AG04450 (cell line): ENCODE results near the gene GSE1. TPM values are rescaled to one million over a fixed set of nuclear protein-coding genes. Genes with fewer than 3 reads are reported as not detected.

ENCODE experiments used
- CTCF ChIA-PET: fragments of 300-600, 350-600 bp; formaldehyde crosslinking; extraction: SDS; loops from one replicate; lab custom pipeline; 2022; ENCODE audit warnings: antibody characterized with exemption, inconsistent platforms; lab: Charles Lee
- POLR2A ChIA-PET: fragments of 350-600 bp; formaldehyde crosslinking; extraction: SDS; loops from one replicate; lab custom pipeline; 2021; ENCODE audit warnings: antibody characterized with exemption, inconsistent platforms; lab: Yijun Ruan, JAX
- DNase-seq: peaks from one replicate; pipeline ENCODE4 v3.0.0-alpha.2; 2011; ENCODE audit warnings: low read depth, low spot score
- H3K27ac ChIP-seq: one replicate; pipeline ENCODE4 v1.5.1; 2012; ENCODE audit warnings: low read depth, low read length, control low read depth
- H3K27me3 ChIP-seq: one replicate; pipeline ENCODE4 v1.6.0; 2012; ENCODE audit warnings: low read length; ENCODE audit not compliant: control insufficient read depth, insufficient read depth
- H3K4me3 ChIP-seq: 2 replicates; pipeline ENCODE4 v1.5.1; 2011; ENCODE audit warnings: mild to moderate bottlenecking, low read depth, low read length, control low read depth
- H3K9me3 ChIP-seq: 2 replicates; pipeline ENCODE4 v1.5.1; 2012; ENCODE audit warnings: low read length; ENCODE audit not compliant: control insufficient read depth, insufficient read depth
- polyA plus RNA-seq: library from polyadenylated mRNA; depleted of rRNA; stranded (reverse); fragments of >200 nt; gene quantifications from 2 replicates; pipeline ENCODE4 v1.2.3, GENCODE V29; 2011
- TF ChIP-seq, protein P1 (sequence below): IDR thresholded peaks from 2 replicates; pipeline ENCODE4 v1.5.1; 2011; ENCODE audit warnings: low read depth, low read length, control low read depth, inconsistent platforms

Gene GSE1
- polyA plus RNA-seq, 1 experiment, result 18.2 TPM

DNA sequence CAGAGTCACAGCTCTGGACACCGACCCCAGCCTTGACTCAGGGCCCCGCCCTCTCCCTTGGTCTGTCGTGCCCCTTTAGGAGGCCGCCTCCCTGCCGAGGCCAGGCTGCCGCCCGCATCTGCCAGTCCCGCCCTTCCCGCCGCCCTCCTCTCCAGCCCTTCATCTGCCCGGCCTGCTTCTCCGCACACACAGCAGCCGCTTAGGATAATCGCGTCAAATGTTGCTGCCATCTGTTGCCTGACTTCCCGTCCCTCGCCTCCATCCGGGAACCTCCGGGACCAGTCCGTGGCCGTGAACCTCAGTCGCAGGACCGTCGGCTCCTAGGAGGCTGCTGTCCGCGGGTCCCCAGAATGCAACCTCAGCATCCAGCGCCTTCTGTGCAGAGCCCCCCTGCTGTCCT is 11.9 kb downstream of the GSE1 start:
- Histone ChIP-seq H3K4me3 (no peak overlapping the region), H3K27me3 (no peaks in the 10 kb centered on the region), H3K27ac (no peak overlapping the region), H3K9me3 (peaks cover 26% of the 10 kb centered on the region)
- no peak for DNase-seq
- CTCF ChIA-PET, result interaction anchor here (1.0 kb wide), 1 partner anchor 10 kb away, joined by 3 read pairs; no protein-coding TSS in a partner anchor
- POLR2A ChIA-PET, result no interaction called here
- TF ChIP-seq, protein P1, sequence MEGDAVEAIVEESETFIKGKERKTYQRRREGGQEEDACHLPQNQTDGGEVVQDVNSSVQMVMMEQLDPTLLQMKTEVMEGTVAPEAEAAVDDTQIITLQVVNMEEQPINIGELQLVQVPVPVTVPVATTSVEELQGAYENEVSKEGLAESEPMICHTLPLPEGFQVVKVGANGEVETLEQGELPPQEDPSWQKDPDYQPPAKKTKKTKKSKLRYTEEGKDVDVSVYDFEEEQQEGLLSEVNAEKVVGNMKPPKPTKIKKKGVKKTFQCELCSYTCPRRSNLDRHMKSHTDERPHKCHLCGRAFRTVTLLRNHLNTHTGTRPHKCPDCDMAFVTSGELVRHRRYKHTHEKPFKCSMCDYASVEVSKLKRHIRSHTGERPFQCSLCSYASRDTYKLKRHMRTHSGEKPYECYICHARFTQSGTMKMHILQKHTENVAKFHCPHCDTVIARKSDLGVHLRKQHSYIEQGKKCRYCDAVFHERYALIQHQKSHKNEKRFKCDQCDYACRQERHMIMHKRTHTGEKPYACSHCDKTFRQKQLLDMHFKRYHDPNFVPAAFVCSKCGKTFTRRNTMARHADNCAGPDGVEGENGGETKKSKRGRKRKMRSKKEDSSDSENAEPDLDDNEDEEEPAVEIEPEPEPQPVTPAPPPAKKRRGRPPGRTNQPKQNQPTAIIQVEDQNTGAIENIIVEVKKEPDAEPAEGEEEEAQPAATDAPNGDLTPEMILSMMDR, result no peak

DNA sequence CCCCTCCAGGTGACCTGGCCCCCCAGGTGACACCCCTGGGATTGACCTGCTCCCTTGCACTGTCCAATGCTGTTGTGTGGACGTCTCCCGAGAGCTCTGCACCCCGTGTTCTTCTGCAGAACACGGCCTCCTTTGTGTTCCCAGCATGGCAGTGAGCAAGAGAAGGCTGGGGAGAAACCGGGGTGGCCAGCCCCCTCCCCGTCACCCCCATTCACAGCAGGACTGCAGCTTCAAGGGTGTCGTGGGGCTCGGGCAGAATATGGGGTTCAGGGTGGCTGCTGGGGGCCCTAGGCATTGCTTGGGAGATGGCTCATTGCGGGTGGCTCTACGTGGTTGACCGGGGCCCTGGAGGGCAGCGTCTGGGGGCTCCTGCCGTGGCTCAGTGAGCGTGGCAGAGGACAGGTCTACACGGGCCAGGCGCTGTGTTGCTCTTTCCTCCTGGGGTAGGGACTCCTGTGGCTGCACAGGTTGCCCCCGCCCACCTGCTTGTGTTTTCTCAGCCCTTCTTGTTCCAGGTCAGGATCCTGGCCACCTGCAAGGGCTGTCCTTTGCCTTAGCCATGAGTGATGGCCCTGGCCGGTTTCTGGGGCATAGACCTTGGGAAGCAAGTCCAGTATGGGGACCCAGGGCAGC is 12.5 kb downstream of the GSE1 start:
- Histone ChIP-seq H3K9me3 (peaks cover 27% of the 10 kb centered on the region), H3K27ac (no peak overlapping the region), H3K4me3 (no peak overlapping the region), H3K27me3 (no peaks in the 10 kb centered on the region)
- TF ChIP-seq, protein P1, result no peak
- ChIA-PET POLR2A (no interaction called here), CTCF (interaction anchor here (1.0 kb wide), 1 partner anchor 10 kb away, joined by 3 read pairs; no protein-coding TSS in a partner anchor)
- no peak for DNase-seq

DNA sequence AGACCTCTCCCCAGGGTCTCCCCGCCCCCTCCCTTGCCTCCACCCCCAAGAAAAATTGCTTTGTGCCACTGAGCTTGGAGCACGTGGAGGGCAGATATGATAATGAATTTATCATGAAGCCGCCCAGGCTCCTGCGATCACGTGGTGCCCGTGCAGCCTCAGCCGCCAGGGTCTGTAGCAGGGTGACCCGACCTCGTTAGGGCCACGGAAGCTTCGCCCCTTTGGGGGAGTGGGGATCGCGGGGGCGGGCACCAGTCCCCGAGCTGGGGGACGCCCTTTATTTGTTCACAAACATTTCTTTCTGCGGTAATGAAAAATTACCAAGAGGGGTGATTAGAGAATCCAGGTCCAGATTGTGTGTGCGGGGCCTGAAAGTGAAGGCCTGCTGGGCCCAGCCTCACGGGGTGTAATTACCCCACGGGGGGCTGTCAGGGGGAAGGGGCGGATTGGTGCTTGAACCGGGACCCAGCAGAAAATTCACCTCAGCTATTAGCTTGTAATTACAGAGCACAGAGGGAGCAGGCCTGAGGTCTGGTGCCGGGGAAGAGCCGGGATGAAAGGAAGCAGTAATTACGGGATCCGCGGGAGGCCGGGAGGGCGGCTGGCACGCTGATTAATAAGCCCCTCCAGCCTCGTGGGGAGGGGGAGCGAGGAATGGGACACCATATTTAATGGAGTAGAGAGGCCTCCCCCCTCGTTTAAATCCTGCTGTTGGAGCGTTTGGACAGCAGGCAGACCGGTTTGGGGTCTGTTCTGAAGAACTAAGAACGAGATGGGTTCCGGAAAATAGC is 13.3 kb downstream of the GSE1 start:
- Histone ChIP-seq H3K9me3 (peaks cover 27% of the 10 kb centered on the region), H3K4me3 (no peak overlapping the region), H3K27me3 (no peaks in the 10 kb centered on the region), H3K27ac (no peak overlapping the region)
- TF ChIP-seq, protein P1, result no peak
- POLR2A ChIA-PET, result no interaction called here
- CTCF ChIA-PET, result interaction anchor here (2.1 kb wide), 1 partner anchor 10 kb away, joined by 19 read pairs; no protein-coding TSS in a partner anchor
- DNase-seq, result no peak

DNA sequence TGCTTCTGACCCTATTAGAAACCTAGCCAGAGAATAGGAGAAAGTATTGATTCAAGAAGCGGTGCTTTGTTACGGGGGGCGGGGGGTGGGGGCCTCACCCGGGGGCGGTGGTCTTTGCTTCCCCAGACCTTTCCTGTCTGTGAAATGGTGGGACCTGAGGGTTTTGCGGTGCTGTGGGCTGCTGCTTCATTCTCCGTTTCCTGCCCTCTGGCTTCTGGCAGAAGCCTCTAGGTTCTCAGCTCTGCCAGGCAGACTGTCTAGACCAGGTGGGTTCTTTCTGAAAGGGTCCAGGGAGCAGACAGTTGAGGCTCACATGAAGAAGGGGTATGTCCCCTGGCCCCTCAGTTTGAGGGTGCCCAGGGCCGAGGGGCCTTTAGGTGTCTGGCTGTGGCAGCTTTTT is 14.0 kb downstream of the GSE1 start:
- CTCF ChIA-PET, result interaction anchor here (1.4 to 2.1 kb wide), 2 partner anchors 11 to 382 kb away, joined by 4 to 19 read pairs; no protein-coding TSS in a partner anchor
- POLR2A ChIA-PET, result no interaction called here
- no peak overlapping the region for H3K4me3 ChIP-seq
- TF ChIP-seq, protein P1, result no peak
- no peak for DNase-seq
- no peaks in the 10 kb centered on the region for H3K27me3 ChIP-seq
- H3K9me3 ChIP-seq, result peaks cover 27% of the 10 kb centered on the region
- no peak overlapping the region for H3K27ac ChIP-seq
